Endothelial cell (in vitro differentiated cells): Measurements from ENCODE around the gene PACS1. TPM values are rescaled to one million over a fixed set of nuclear protein-coding genes. Genes with fewer than 3 reads are reported as not detected.

ENCODE experiments used
- DNase-seq: peaks from one replicate; pipeline ENCODE4 v3.0.0; 2021; ENCODE audit warnings: low spot score
- H3K27ac Mint-ChIP-seq: one replicate; pipeline ENCODE4 v1.8.0; 2021; ENCODE audit warnings: mixed read lengths, inconsistent platforms; ENCODE audit not compliant: unreplicated experiment
- H3K27me3 Mint-ChIP-seq: one replicate; pipeline ENCODE4 v1.8.0; 2021; ENCODE audit warnings: mild to moderate bottlenecking, moderate library complexity, mixed read lengths, inconsistent platforms; ENCODE audit not compliant: unreplicated experiment
- H3K36me3 Mint-ChIP-seq: one replicate; pipeline ENCODE4 v1.8.0; 2021; ENCODE audit warnings: mild to moderate bottlenecking, low read depth, mixed read lengths, inconsistent platforms; ENCODE audit not compliant: unreplicated experiment
- H3K4me1 Mint-ChIP-seq: one replicate; pipeline ENCODE4 v1.8.0; 2021; ENCODE audit warnings: mild to moderate bottlenecking, mixed read lengths, inconsistent platforms; ENCODE audit not compliant: unreplicated experiment
- H3K4me3 Mint-ChIP-seq: one replicate; pipeline ENCODE4 v1.8.0; 2021; ENCODE audit warnings: mild to moderate bottlenecking, mixed read lengths, inconsistent platforms; ENCODE audit not compliant: unreplicated experiment
- H3K9me3 Mint-ChIP-seq: one replicate; pipeline ENCODE4 v1.8.0; 2021; ENCODE audit warnings: mixed read lengths, inconsistent platforms; ENCODE audit not compliant: unreplicated experiment
- CTCF ChIP-seq: fragments of 200-600 bp; sonication (generic); IDR thresholded peaks from one replicate; pipeline ENCODE4 v1.5.0; 2021; ENCODE audit warnings: antibody characterized with exemption; ENCODE audit not compliant: unreplicated experiment
- total RNA-seq: library from RNA; stranded (reverse); fragmentation: NEBNext Ultra II Directional; extraction: Animal tissue kit (Norgen Biotek cat#: 25700); gene quantifications from one replicate; pipeline ENCODE4 v1.2.1, GENCODE V29; 2021; ENCODE audit not compliant: unreplicated experiment

Gene PACS1
- total RNA-seq, 1 donor from 2014 or later = 114 TPM

- no peak for TF ChIP-seq CTCF
- Mint-ChIP-seq H3K9me3 (no peaks in the 10 kb centered on the region), H3K4me3 (peak overlapping the region; percentile 75), H3K27me3 (peaks cover 7% of the 10 kb centered on the region), H3K27ac (peak overlapping the region; percentile 100), H3K36me3 (peaks cover 15% of the 10 kb centered on the region), H3K4me1 (peaks cover 40% of the 10 kb centered on the region)
- peak; percentile 36 for DNase-seq
Measured at GRCh38 chr11:66081505-66081904, 11.4 kb downstream of the PACS1 start.

GRCh38 chr11:66082946-66083698, 13.1 kb downstream of the PACS1 start:
- Mint-ChIP-seq H3K9me3 (no peaks in the 10 kb centered on the region), H3K4me3 (no peak overlapping the region), H3K27me3 (peaks cover 7% of the 10 kb centered on the region), H3K36me3 (peaks cover 12% of the 10 kb centered on the region), H3K27ac (no peak overlapping the region), H3K4me1 (peaks cover 43% of the 10 kb centered on the region)
- DNase-seq = no peak
- no peak for TF ChIP-seq CTCF

- peaks cover 7% of the 10 kb centered on the region for H3K36me3 Mint-ChIP-seq
- H3K9me3 Mint-ChIP-seq = no peaks in the 10 kb centered on the region
- H3K27ac Mint-ChIP-seq = peak overlapping the region; percentile 21
- H3K4me1 Mint-ChIP-seq = peaks cover 43% of the 10 kb centered on the region
- no peak for DNase-seq
- H3K27me3 Mint-ChIP-seq = peaks cover 7% of the 10 kb centered on the region
- no peak overlapping the region for H3K4me3 Mint-ChIP-seq
- TF ChIP-seq CTCF = no peak
Measured at GRCh38 chr11:66083767-66084166, 13.7 kb downstream of the PACS1 start.

- H3K36me3 Mint-ChIP-seq = peaks cover 7% of the 10 kb centered on the region
- TF ChIP-seq CTCF = no peak
- H3K27ac Mint-ChIP-seq = no peak overlapping the region
- H3K4me1 Mint-ChIP-seq = peaks cover 40% of the 10 kb centered on the region
- no peak overlapping the region for H3K4me3 Mint-ChIP-seq
- peaks cover 7% of the 10 kb centered on the region for H3K27me3 Mint-ChIP-seq
- no peaks in the 10 kb centered on the region for H3K9me3 Mint-ChIP-seq
- DNase-seq = no peak
Measured at GRCh38 chr11:66084821-66085475, 14.9 kb downstream of the PACS1 start.
